NCI-H1436 treated with DMSO at 0.1 percent for 48 hours (cell line): Measurements from ENCODE around the gene AIMP2.
"Not testable (repeated sequence)": the region's sequence is repeated elsewhere in the genome, so short reads cannot be mapped to it uniquely, and the experiment has no call there.

ENCODE experiments used
- DNase-seq: peaks from one replicate; lab custom pipeline; 2025; lab: John Stamatoyannopoulos, UW

The AIMP2 gene

GRCh38 chr7:6026011-6026819, 17.1 kb downstream of the AIMP2 start:
- no peak for DNase-seq

- no peak for DNase-seq
Measured at GRCh38 chr7:6026820-6027311, 17.8 kb downstream of the AIMP2 start.

GRCh38 chr7:6027806-6028365, 18.8 kb downstream of the AIMP2 start:
- DNase-seq, result no peak

- DNase-seq, result no peak
Measured at GRCh38 chr7:6028563-6028962, 19.5 kb downstream of the AIMP2 start.

- no peak for DNase-seq
Measured at GRCh38 chr7:6030988-6031387, 21.9 kb downstream of the AIMP2 start, which contains the start of gene ANKRD61. Gene ANKRD61, plus strand, starts transcription at chr7:6031376. Its CDS starts 0 bp downstream, at chr7:6031376.

- DNase-seq, result no peak
Measured at GRCh38 chr7:6031567-6031966, 22.5 kb downstream of the AIMP2 start.

- no peak for DNase-seq
Measured at GRCh38 chr7:6032167-6032566, 23.1 kb downstream of the AIMP2 start.

GRCh38 chr7:6032641-6033040, 23.6 kb downstream of the AIMP2 start:
- DNase-seq, result no peak

- DNase-seq, result no peak
Measured at GRCh38 chr7:6035165-6035564, 26.1 kb downstream of the AIMP2 start.

GRCh38 chr7:6035686-6036085, 26.6 kb downstream of the AIMP2 start:
- no peak for DNase-seq

GRCh38 chr7:6049780-6050179, 40.7 kb downstream of the AIMP2 start:
- DNase-seq, result no peak

- DNase-seq, result not testable (repeated sequence)
Measured at GRCh38 chr7:6051185-6051584, 42.1 kb downstream of the AIMP2 start.

- DNase-seq, result no peak
Measured at GRCh38 chr7:6056616-6057015, 47.5 kb downstream of the AIMP2 start.

- DNase-seq, result no peak
Measured at GRCh38 chr7:6057316-6058129, 48.5 kb downstream of the AIMP2 start.

GRCh38 chr7:6059941-6060340, 50.9 kb downstream of the AIMP2 start:
- not testable (repeated sequence) for DNase-seq

GRCh38 chr7:6071406-6071805, 62.3 kb downstream of the AIMP2 start:
- DNase-seq, result no peak
